GM21786 (cell line): ENCODE results near the gene TRAP1.

Experiments used
- ATAC-seq: cut with Tn5 transposase; IDR thresholded peaks from one replicate; pipeline ENCODE4 v1.9.1; 2021; ENCODE audit not compliant: unreplicated experiment

TRAP1 gene

DNA sequence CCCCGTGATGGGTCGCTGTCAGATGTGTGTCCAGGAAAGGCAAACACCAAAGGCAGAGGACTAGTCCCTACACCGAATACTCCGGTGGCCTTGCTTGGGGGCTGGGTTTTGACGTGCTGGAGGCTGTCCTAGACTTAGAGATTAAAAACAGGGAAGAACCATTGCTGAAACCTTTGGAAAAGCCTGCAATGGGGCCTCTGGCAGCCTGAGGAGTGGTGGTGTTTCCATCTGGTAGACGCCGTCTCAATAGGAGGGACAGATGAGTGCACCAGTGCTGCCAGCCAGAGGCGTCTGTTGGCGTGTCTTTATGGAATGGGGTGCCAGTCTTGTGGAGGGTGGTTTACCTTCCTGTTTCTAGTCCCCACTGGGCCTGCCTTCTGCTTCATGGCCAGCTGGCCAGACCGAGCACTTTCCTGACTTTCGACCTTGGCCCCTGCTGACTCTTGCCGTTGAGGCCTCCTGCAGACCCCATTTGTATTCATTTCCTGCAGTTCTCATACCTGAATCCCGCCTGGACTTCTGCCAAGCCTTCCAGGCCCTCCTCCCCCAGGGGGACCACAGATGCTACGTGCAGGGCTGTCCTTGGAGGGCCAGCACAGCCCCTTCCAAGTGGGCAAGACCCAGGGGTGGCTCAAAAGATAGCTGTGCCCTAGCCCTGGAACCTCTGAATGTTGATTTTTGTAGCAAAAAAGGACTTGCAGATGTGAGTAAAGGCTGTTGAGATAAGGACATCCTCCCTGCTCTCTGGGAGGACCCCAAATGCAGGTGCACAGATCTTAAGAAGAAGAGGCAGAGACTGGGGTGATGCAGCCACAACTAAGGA, 64.7 kb downstream of the TRAP1 start:
- ATAC-seq, result no peak

DNA sequence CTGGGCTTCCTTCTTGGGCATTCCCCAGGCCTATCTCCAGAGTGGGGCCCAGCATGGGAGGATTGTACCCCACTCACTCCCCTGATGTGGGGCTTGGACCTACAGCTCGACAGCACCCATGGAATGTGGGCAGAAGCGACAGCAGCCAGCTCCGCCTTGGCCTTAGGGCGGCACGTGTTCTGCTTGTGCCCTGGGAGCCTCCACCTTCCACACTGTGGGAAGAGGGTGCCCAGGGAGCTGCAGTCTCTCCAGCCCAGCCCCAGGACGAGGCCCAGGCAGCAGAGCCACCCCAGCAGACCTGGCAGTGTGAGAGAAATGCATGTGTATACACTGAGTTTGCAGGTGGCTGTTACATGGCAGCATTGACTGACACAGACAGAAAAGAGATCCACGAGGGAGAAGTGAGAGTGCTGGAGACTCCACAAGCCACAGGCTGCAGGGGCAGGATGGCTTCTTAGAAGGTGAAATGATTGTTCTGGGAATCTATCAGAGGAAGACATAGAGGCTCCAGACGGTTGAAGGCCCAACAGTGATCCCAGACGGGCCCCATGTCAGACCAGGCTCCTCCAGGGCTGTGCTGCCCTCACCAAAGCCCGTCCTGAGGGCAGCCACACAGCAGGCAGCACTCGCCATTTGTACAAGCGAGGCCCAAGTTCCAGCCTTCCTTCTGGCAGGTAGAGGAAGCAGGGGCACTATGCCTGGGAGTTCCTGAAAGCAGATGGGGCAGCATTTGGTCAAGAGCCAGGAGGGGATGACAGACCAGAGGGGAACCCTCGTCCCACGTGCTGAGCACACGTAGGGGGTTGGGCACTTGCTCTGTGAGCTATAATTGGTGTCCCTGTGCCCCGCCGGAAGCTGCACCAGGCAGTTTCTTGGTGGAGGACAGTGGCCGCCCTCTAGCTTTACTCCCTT, 65.6 kb downstream of the TRAP1 start:
- no peak for ATAC-seq

DNA sequence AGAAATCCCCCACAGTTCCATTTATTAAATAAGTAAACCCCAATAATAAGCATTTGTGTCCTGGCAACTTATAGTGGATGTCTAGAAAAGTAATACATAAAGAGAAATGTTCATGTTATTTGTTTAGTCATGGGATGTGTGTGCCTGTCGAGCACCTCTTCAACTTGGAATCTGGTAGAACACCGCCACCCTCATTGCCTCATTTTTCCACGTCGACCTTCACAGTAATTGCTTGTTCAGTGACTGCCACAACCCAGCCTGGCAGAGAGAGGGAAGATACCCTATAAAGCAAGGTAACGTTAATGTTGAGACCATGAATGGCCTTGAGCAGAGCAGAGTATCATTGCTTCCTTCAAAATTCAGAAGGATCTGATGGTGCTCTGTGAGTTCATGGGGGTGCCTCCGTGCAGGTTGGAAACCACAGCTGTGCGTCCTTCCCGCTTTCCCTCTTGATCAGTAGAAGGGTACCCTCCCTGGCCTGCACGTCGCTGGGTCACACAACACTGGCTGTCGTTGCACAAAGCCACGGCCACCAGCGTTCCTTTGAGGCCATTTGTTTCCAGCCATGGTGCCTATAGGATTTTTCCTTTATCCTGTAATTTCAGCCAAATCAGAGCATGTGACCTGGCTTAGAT, 66.6 kb downstream of the TRAP1 start:
- no peak for ATAC-seq

DNA sequence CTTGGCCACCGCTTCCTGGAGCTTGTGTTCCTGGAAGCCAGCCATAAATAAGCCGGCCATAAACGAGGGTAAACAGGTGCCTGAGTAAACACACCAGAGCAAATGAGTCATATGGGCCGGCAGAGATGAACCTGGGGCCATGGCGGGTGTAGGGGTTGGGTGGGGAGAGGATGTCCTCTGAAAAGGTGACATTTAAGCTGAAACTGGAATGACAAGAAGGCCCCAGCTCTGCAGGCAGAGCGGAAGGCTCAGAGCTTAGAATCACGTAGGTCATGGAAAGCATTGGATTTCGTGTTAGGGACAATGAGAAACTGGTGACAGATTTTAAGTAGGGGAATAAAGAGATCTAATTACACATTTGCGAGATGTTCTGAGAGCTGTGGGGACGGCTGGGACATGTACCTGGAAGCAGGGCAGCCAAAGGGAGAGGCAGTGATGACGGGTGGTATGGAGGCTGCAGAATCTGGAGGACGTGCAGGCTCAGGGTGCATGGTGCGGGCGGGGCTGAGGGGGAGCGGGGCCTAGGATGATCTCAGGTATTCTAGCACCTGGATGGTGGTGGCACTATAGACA, 70.9 kb downstream of the TRAP1 start:
- ATAC-seq, result no peak

DNA sequence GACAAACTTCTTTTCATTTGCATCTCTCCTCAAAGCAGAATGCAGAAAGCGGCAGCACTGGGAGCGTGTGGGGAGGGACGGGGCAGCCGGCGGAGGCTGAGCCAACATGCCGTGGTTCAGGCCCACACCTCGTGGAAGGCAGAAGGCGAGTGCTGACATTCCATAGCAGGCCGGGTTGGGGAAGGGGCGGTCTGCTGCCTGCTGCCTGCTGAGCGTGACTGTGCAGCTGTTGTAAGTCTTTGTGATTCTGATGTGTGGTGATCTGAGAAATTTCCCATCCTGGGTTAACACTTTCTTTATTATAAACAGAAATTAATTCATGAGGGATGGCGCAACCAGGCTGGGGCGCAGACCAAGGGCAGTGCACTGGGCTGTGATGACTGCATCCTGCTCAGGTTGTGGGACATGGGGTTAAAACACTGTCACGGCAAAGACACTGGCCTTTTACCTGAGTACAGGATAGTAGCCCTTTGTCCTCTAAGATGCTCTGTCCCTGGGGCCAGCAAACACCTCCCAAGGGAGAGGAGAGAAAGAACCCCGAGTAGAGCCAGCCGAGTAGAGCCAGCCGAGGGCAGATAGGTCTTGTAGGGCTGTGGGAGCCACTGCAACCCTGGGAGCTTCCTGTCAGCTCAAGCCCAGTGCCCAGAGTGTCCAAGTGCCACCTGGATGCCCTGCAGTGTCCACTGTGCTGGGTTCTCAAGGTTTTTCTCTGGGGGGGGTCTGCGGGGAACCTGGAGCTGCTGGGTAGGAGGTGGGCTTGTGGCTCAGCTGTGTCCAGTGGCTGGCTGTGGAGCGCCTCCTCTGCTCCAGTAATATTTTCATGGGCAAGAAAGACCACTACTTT, 71.6 kb downstream of the TRAP1 start:
- no peak for ATAC-seq

DNA sequence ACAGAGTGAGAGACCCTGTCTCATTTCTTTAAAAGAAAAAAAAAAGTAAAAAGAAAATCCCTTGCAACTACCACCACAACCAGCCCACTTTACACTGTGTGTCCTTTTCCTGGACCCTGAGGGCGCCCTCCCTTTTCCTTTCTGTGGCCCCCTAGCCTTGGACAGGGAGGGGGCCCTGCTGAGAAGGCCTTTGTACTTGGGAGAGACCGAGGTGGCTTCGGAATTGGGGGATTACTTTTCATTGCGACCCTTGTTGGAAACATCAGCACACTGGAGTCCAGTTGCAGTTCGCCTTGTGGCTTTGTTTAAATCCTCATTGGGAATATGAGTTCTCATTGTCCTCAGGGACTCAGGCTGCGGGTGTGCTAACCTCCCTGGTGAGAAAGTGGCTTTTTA, 72.2 kb downstream of the TRAP1 start:
- no peak for ATAC-seq

DNA sequence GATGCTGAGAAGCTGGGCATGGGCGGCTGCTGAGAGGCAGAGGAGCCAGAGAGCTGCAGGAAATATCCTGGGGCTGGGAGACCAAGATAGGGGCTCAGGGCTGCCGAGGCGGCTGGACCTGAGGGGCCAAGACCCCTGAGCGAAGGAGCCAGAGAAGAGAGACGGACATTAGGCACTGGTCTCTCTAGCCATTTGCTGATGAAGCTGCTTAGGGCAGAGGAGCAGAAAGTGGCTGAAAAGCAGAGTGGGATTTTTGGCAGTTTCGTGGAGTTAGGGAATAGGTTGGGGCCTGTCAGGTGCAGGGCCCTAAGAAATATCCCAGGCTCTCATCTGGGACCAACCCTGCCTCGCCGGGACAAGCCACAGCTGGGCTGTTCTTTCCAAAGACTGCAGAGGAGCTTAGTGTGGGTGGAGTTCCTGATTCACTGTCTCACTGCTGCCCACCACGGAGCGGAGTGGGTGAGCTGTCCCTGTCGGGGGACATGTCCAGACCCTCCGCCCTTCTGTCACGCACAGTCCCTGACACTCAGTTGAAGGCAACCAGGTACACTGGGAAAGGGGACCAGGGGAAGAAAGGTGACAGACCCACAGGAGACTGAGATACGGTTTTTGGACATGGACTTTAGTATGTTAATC, 74.1 kb downstream of the TRAP1 start:
- ATAC-seq, result no peak

DNA sequence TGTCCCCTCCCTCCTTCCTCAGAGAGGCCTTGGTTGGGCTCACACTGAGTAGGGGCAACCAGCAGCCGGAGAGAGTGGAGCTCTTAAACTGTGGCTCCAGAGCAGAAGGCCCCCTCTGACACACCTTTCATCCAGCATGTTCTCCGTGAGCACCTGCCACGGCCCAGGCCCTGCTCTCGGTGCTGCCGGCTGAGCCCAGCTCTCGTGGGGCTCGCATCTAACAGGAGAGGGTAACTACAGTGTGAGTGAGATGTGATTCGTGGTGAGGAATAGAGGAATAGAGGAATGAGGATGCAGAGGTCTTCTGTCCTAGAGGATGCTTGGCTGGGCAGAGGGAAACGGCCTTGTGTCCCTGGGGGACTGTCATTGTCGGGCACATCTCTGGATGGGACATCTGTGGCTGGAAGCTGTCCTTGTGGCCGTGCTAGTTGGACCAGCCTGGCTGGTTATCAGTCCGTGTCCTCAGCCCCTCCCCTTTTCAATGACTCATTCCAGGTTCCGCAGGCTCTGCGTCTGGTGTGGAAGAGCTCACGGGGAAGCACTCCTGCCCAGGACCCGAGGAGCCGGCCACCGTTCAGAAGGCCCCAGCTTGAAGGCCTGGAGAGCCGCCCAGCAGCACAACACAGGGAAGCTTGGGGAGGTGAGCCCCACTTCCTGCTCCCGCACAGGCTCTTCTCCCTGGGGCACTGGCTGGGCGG, 74.8 kb downstream of the TRAP1 start:
- no peak for ATAC-seq

DNA sequence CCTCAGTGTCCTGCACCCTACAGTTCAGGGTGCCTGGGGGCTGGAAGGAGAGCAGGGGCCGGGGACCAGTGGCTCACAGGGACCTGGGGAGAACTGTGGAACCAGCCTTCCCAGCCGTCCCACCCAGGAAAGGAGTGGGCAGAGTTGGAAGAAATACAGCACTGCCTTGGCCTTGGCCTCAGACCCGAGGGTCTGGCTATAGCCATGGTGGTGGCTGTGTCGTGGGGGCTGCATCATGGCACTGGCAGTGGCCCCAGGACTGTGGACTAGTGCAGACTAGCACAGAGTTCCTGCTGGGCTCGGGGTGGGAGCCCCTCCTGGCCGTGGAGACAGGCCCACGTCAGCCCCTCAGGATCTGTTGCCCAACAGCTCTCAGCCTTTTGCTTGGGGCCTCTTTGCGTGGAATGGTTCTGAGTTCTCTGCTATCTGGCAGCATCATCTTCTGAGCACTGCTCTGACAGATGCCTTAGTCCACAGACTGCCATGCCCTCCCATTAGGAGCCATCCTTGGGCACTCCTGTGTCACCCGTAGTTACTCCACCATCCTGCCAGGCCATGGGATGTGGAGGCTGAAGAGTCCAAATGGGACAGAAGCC, 75.4 kb downstream of the TRAP1 start:
- ATAC-seq, result no peak

DNA sequence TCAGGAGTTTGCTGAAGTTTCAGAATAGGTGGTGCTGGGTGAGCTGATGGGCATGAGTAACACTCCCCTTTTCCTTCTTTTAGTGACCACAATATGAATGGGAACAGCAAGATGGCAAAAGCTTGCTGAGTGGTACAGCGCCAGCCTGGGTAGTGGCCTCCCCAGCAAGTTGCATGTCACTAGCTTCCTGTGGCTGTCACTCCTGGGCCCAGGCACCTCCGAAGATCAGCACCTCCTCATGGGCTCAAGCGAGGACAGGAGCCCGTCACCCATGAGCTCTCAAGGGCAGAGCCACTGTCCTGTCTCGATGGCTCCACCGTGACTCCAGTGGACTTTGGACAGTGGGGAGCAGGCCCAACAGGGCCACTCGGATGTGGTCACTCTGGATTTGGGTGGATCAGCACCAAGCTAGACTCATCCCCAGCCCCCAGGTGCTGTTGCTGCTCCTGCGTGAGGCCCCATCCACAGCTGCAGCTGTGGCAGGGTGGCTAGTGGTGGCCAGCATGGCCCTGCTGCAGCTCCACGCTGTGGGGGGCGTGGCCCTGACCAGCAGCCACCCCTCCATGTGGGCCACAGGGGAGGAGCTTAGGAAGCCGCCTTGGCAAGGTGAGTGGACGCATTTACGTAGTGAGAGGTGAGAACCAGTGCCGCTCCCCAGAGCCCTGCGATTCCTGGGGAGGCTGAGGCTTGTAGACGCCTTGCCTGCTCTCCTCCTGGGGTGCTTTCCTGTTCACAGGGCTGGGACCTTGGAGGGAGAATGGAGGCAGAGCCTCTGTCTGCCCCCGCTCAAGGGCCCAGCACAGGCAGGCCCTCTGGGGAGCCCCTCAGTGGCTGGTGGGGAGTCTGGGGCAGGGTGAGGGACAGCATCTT, 76.5 kb downstream of the TRAP1 start:
- no peak for ATAC-seq

DNA sequence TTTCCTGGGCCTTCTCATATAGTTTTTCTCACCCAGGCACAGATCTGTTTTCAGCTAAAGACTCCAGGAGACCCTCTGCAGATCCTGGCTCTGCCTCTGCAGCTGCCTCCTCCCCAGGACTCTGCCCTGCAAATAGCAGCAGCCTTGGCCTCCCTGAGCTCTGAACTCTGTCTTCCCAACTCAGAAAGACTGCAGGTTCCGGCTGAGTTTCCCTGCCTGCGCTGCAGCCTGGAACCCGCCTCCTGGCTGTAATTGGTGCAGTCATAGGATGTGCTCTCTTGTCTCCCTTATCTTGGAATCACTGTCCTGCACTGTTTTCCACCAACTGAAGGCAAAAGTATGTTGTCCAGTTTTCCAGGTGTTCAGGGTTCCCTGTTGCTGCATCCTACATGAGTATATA, 77.1 kb downstream of the TRAP1 start:
- ATAC-seq, result no peak

DNA sequence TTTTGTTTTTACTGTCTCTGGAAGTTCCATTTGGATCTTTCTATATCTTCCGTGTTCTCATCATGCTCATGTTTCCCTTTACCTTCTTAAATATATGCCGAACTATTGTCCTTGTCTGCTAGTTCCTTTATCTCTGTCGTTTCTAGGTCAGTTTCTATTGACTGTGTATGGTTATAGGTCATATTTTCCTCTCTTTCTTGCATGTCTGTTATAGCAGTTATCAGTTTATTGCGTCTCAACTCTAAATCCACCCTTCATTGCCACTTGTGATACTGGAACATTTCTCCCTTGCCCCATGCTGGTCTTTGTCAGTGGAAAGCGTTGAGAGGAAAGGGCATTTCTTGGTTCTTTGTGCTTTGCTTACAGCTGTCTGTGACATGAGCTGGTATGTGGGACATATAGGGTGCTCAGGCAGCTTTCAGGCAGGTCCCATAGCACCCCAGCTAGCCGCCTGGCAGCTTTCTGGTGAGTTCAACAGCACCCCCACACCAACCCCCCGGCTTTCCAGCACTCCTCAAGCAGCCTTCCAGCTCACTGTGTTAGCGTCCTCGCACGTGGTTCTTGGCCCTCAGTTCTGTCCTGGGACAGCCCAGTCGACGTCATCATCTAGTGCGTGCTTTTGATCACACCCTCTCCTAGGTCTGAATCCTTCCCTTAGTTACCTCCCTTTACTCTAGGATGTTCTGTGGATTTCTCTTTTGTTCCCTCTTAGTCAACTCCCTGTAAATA, 78.2 kb downstream of the TRAP1 start:
- no peak for ATAC-seq

DNA sequence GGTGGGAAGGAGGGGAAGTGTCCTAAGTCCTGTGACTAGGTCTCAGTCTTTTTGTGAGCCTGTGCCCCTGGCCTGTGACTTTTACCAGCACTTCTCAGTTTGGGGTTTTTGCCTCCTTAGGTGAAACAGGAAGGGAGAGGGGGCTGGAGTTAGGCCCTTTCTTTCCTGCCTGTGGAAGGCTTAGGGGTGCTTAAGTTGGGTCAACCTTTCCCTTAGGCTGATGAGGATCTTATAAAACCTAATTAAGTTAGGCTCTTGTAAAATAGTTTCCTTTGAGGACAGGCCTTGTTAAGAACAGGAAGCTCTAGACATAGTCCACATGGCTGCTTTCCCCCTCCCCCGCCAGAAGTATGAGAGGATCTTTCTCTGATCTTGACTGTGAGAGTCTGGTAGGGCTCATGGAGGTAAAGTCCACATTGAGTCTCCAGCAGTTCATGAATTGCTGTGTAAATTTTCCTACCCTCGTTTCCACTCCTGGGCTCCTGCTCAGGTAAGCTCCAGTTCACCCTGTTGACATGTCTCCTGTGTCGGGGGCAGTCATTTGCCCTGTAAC, 79.9 kb downstream of the TRAP1 start:
- no peak for ATAC-seq

DNA sequence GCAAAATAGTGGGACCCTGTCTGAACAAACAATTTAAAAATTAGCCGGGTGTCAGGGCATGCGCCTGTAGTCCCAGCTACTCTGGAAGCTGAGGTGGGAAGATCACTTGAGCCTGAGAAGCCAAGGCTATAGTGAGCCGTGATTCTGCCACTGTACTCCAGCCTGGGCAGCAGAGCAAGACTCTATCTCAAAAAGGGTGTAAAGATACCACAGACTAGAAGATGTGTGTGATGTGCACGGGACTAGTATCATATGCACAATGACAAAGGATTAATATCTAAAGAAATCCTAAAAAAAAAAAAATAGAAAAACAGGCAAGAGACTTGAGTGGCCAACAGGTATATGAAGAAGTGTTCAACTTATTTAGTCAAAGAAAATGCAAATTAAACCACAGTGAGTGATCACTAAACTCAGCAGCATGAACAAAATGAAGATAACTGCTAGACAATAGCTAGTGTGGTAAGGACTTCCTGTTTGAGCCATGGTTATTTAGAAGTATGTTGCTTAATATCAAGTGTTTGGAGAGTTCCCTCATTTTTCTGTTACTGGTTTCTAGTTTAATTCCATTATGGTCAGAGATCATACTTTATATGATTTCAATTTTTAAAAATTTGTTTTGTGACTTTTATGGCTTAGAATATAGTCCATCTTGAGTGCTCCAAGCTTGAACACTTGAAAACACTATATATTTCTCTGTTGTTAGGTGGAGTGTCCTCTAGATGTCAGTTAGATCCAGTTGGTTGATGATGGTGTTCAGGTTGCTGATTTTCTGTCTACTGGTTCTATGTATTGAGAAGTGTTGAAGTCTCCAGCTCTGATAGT, 91.2 kb downstream of the TRAP1 start:
- ATAC-seq, result no peak

DNA sequence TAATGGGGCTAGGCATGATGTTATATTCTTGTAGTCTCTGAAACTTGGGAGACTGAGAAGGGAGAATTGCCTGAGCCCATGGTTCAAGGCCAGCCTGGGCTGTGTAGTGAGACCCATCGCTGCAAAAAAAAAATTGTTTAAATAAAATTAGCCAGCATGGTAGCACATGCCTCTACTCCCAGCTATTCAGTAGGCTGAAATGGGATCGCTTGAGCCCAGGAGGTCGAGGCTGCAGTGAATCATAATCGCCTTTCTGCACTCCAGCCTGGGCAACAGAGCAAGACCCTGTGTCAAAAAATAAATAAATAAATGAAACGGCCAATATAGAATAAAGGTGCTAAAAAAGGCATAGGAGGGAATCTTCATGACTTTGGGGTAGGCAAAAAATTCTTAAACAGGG, 92.0 kb downstream of the TRAP1 start:
- no peak for ATAC-seq

DNA sequence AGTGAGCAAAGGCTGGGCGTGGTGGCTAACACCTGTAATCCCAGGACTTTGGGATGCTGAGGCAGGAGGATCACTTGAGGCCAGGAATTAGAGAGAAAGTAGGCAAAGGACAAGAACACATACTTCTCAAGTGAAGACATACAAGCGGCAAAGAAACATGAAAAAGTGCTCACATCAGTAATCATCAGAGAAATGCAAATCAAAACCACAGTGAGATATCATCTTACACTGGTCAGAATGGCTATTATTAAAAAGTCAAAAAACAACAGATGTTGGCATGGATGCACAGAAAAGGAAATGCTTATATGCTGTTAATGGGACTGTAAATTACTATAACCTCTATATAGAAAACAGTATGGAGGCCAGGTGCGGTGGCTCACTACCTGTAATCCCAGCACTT, 93.7 kb downstream of the TRAP1 start:
- ATAC-seq, result no peak
